CD4-positive, alpha-beta T cell (primary cell): ENCODE results near the gene ZXDC. TPM values are rescaled to one million over a fixed set of nuclear protein-coding genes. Genes with fewer than 3 reads are reported as not detected.
A peak's percentile ranks its signal among the peaks of the same experiment; 100 is the strongest.

ENCODE experiments used
- ATAC-seq: fragments of 200-7000 bp; cut with Tn5 transposase; one replicate; pipeline ENCODE4 v1.10.0; 2022; ENCODE audit warnings: mild to moderate bottlenecking; ENCODE audit not compliant: poor library complexity
- CTCF ChIA-PET: fragments of 350-600 bp; sonication (Branson Sonifier 250); formaldehyde crosslinking; loops from one replicate; lab custom pipeline; 2021; ENCODE audit warnings: antibody characterized with exemption, inconsistent platforms; lab: Charles Lee
- POLR2A ChIA-PET: fragments of 350-600 bp; sonication (Branson Sonifier 250); formaldehyde crosslinking; loops from one replicate; lab custom pipeline; 2021; ENCODE audit warnings: antibody characterized with exemption, inconsistent platforms; lab: Charles Lee
- DNase-seq, 14 experiments: peaks; one replicate each; pipeline ENCODE4 v3.0.0-alpha.2; 2013 to 2020; ENCODE audit warnings: mixed read lengths in 2 of 14
- H3K27ac ChIP-seq, 2 donors: one replicate each; pipeline versions ENCODE4 v1.5.1 to v1.7.0; 2013; ENCODE audit warnings: low read length in 2 of 2, low read depth in 1 of 2, mild to moderate bottlenecking in 1 of 2
- H3K27me3 ChIP-seq, 2 experiments: 1 replicate in 1 of 2; 2 replicates in 1 of 2; pipeline versions ENCODE4 v1.6.1 to v1.7.0; 2013; ENCODE audit warnings: low read length in 2 of 2, control low read depth in 1 of 2, mild to moderate bottlenecking in 1 of 2, moderate library complexity in 1 of 2; ENCODE audit not compliant: insufficient read depth in 2 of 2, control insufficient read depth in 1 of 2
- H3K36me3 ChIP-seq: one replicate; pipeline ENCODE4 v1.6.1; 2013; ENCODE audit warnings: low read length, control low read depth; ENCODE audit not compliant: insufficient read depth
- H3K4me1 ChIP-seq: one replicate; pipeline ENCODE4 v1.6.1; 2013; ENCODE audit warnings: low read length, control low read depth; ENCODE audit not compliant: insufficient read depth
- H3K4me3 ChIP-seq: one replicate; pipeline ENCODE4 v1.5.1; 2013; ENCODE audit warnings: mild to moderate bottlenecking, low read length, moderate library complexity
- H3K9me3 ChIP-seq, 2 experiments: 1 replicate in 1 of 2; 2 replicates in 1 of 2; pipeline versions ENCODE4 v1.6.1 to v1.7.0; 2013; ENCODE audit warnings: low read length in 2 of 2, mild to moderate bottlenecking in 2 of 2, control low read depth in 1 of 2, moderate library complexity in 1 of 2; ENCODE audit not compliant: control insufficient read depth in 1 of 2, insufficient read depth in 1 of 2
- H3K27ac Mint-ChIP-seq: one replicate; pipeline ENCODE4 v1.8.0; 2020; ENCODE audit warnings: mixed read lengths
- H3K27me3 Mint-ChIP-seq: one replicate; pipeline ENCODE4 v1.8.0; 2021; ENCODE audit warnings: mixed read lengths
- H3K36me3 Mint-ChIP-seq: one replicate; pipeline ENCODE4 v1.8.0; 2021; ENCODE audit warnings: low read depth, mixed read lengths
- H3K4me1 Mint-ChIP-seq: one replicate; pipeline ENCODE4 v1.8.0; 2021; ENCODE audit warnings: low read depth, mixed read lengths
- H3K4me3 Mint-ChIP-seq: one replicate; pipeline ENCODE4 v1.8.0; 2020; ENCODE audit warnings: mild to moderate bottlenecking, mixed read lengths
- H3K9me3 Mint-ChIP-seq: one replicate; pipeline ENCODE4 v1.8.0; 2020; ENCODE audit warnings: mixed read lengths
- CTCF ChIP-seq: fragments of 200-600 bp; IDR thresholded peaks from one replicate; pipeline ENCODE4 v1.8.0; 2022; ENCODE audit warnings: antibody characterized with exemption, mild to moderate bottlenecking
- intact Hi-C, 2 experiments: fragments of 100-400 bp; cut with DNase I in 1 of 2; cut with micrococcal nuclease in 1 of 2; formaldehyde crosslinking; loops; one replicate each; pipeline versions ENCODE4 v1.15.1 to v1.9.0; 2023 to 2025; cut with DNase I, micrococcal nuclease
- total RNA-seq, 174 experiments: library from RNA in 2 of 174; stranded (reverse) in 2 of 174; gene quantifications; one replicate each; pipeline ENCODE4 v1.2.3 and lab custom pipeline; 2021 to 2026

ZXDC gene
- total RNA-seq, 2 experiments from 2014 or later, result 60.7 to 61.3 TPM

GRCh38 chr3:126421573-126422119, 54.0 kb downstream of the ZXDC start:
- peaks cover 8 to 9% of the 10 kb centered on the region in 2 experiments for H3K9me3 ChIP-seq
- CTCF ChIA-PET, result no interaction called here
- H3K27ac Mint-ChIP-seq, result no peak overlapping the region

GRCh38 chr3:126419886-126420786, 55.6 kb downstream of the ZXDC start:
- intact Hi-C loops, result no loop called here
- no peak overlapping the region for H3K4me3 ChIP-seq
- H3K36me3 ChIP-seq, result no peaks in the 10 kb centered on the region
- CTCF ChIA-PET, result no interaction called here
- H3K27me3 ChIP-seq, result peaks cover 2 to 4% of the 10 kb centered on the region in 2 experiments
- H3K27me3 Mint-ChIP-seq, result peaks cover 8% of the 10 kb centered on the region
- POLR2A ChIA-PET, result no interaction called here
- H3K9me3 Mint-ChIP-seq, result no peaks in the 10 kb centered on the region
- H3K4me3 Mint-ChIP-seq, result no peak overlapping the region
- no peaks in the 10 kb centered on the region for H3K4me1 Mint-ChIP-seq
- TF ChIP-seq CTCF, result no peak
- peak in 1 of 14 experiments; percentile 3 for DNase-seq
- H3K4me1 ChIP-seq, result no peaks in the 10 kb centered on the region
- H3K36me3 Mint-ChIP-seq, result peaks cover 6% of the 10 kb centered on the region
- no peak overlapping the region for H3K27ac ChIP-seq
- H3K9me3 ChIP-seq, result no peaks in the 10 kb centered on the region
- no peak overlapping the region for H3K27ac Mint-ChIP-seq
- ATAC-seq, result no peak

More at GRCh38 chr3:126421573-126422119, 54.0 kb downstream of the ZXDC start:
- no peak for TF ChIP-seq CTCF
- Mint-ChIP-seq H3K9me3 (peaks cover 4% of the 10 kb centered on the region), H3K27me3 (peaks cover 4% of the 10 kb centered on the region), H3K4me1 (no peaks in the 10 kb centered on the region), H3K4me3 (no peak overlapping the region), H3K36me3 (peaks cover 9% of the 10 kb centered on the region)
- intact Hi-C loops, result no loop called here
- no peak for ATAC-seq
- Histone ChIP-seq H3K4me1 (no peaks in the 10 kb centered on the region), H3K4me3 (no peak overlapping the region), H3K36me3 (no peaks in the 10 kb centered on the region), H3K27ac (no peak overlapping the region), H3K27me3 (no peaks in the 10 kb centered on the region)
- DNase-seq, result peak in 1 of 14 experiments; percentile 5
- POLR2A ChIA-PET, result no interaction called here

- Histone ChIP-seq H3K27me3 (peaks cover 5 to 11% of the 10 kb centered on the region in 2 experiments), H3K9me3 (peaks cover 0 to 8% of the 10 kb centered on the region in 2 experiments), H3K27ac (no peak overlapping the region), H3K4me3 (no peak overlapping the region), H3K4me1 (no peaks in the 10 kb centered on the region), H3K36me3 (no peaks in the 10 kb centered on the region)
- TF ChIP-seq CTCF, result no peak
- intact Hi-C loops, result no loop called here
- peaks cover 16% of the 10 kb centered on the region for H3K27me3 Mint-ChIP-seq
- no peak overlapping the region for H3K27ac Mint-ChIP-seq
- no peaks in the 10 kb centered on the region for H3K36me3 Mint-ChIP-seq
- DNase-seq (peak in 1 of 14 experiments; percentile 1), ATAC-seq (no peak)
- ChIA-PET POLR2A (no interaction called here), CTCF (no interaction called here)
- no peaks in the 10 kb centered on the region for H3K4me1 Mint-ChIP-seq
- no peak overlapping the region for H3K4me3 Mint-ChIP-seq
- H3K9me3 Mint-ChIP-seq, result no peaks in the 10 kb centered on the region
Measured at GRCh38 chr3:126419151-126419703, 56.5 kb downstream of the ZXDC start.
